Measurements from ENCODE around the gene FAM47E. TPM values are rescaled to one million over a fixed set of nuclear protein-coding genes. Genes with fewer than 3 reads are reported as not detected.

The FAM47E gene
- total and polyA plus RNA-seq, 2 of the 13 experiments (the other 11 are each of a cell fraction or from before 2014, with no cell fraction given) = 0.33 to 0.66 TPM

DNA sequence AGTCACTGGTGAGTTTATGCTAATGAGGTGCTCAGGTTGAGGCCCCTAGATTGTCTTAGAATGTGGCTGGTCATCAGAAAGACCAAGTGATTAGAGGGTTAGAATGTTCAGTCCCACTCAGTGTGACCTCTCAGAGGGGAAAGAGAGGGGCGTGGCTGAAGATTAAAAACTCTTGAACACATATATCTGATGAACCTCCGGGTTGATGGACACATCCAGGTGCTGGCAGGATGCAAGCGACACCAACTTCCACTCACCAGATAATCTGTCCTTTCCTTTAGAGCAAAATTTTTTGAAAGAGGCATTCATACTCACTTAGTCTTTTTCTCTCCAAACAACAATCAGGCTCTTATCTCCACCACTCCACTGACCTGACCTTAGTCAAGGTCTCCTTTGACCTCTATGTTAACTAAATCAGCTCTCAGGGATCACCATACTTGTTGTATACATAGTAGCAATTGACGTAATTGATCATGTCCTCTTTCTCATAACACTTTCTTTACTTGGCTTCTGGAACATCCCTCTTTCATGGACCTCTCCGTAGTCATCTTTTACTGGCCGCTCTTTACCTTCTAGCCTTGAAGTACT lies 14.2 kb downstream of the FAM47E start:
- CTCF ChIA-PET (ENCODE audit: low intra/inter-chr PET ratio, low total read pairs) = no interaction called here
- Histone ChIP-seq H2AFZ (ENCODE audit: low read length) (no peak overlapping the region), H3K27me3 (ENCODE audit: control insufficient read depth in 1 of 2, insufficient read depth in 2 of 2, low read length in 2 of 2) (no peaks in the 10 kb centered on the region; a peak in 1 of 5 replicates), H3K4me1 (ENCODE audit: insufficient read depth, low read length) (peaks cover 39% of the 10 kb centered on the region), H3K4me3 (replicated peaks in 1 of 3; ENCODE audit: insufficient read depth in 1 of 3, low read depth in 2 of 3, low read length in 3 of 3) (no peak overlapping the region), H3K36me3 (replicated peaks in 1 of 2; ENCODE audit: control insufficient read depth in 1 of 2, insufficient read depth in 2 of 2, low read length in 2 of 2) (no peaks in the 10 kb centered on the region), H3K9ac (ENCODE audit: insufficient read depth, low read depth, low read length) (no peak overlapping the region), H3K27ac (ENCODE audit: extremely low read length, insufficient read depth, low read length) (no peak overlapping the region), H3K9me3 (ENCODE audit: low read length) (no peaks in the 10 kb centered on the region), H3K79me2 (ENCODE audit: insufficient read depth, low read length) (no peaks in the 10 kb centered on the region), H3K4me2 (ENCODE audit: low read depth, low read length) (peak overlapping the region; percentile 28), H4K20me1 (ENCODE audit: insufficient read depth, low read length) (no peaks in the 10 kb centered on the region)
- DNase-seq (ENCODE audit: low spot score) = peak; percentile 61
- no TSS peak for BruUV-seq (replicated peaks)
- 17% methylated on average over 6 of the region's 6 CpGs for WGBS (ENCODE audit: low lambda C conversion rate)
- in situ Hi-C loops (cut with HindIII; ENCODE audit: extremely low pct_ligation_motif_present, low pct_unique_long_range_greater_than_20kb) = no loop called here
- peak; percentile 79 for ATAC-seq
- FAIRE-seq = peak; percentile 48
- POLR2A ChIA-PET = interaction anchor here (1.0 to 1.5 kb wide), 2 partner anchors 9 to 40 kb away, joined by 3 to 4 read pairs; no protein-coding TSS in a partner anchor
- intact Hi-C loops (cut with micrococcal nuclease; ENCODE audit: unreplicated experiment) = no loop called here
- peak; percentile 38; the same call in 1 of the 2 replicates for TF ChIP-seq PPARG (CRISPR knock-in tag; conservative IDR thresholded peaks at IDR 0.05)
- TF ChIP-seq ZSCAN25 (CRISPR knock-in tag; IDR thresholded peaks at IDR 0.05) = no peak
- no peak for TF ChIP-seq SMAD9 (CRISPR knock-in tag; IDR thresholded peaks at IDR 0.05)
- no peak for TF ChIP-seq MYC (CRISPR knock-in tag; IDR thresholded peaks at IDR 0.05; ENCODE audit: borderline replicate concordance)
- TF ChIP-seq ZNF644 (CRISPR knock-in tag; IDR thresholded peaks at IDR 0.05; ENCODE audit: low read depth) = peak; percentile 77; the same call in 1 of the 2 replicates
- no peak for TF ChIP-seq ZNF367 (CRISPR knock-in tag; IDR thresholded peaks at IDR 0.05; ENCODE audit: borderline replicate concordance)
- TF ChIP-seq NR2F1 (CRISPR knock-in tag; IDR thresholded peaks at IDR 0.05) = peak; percentile 56 to 77
- no peak for TF ChIP-seq RBAK (CRISPR knock-in tag; IDR thresholded peaks at IDR 0.05)
- peak; percentile 91 for TF ChIP-seq NR2F2 (IDR thresholded peaks at IDR 0.05; ENCODE audit: borderline replicate concordance, low read depth)
- no peak for TF ChIP-seq JDP2 (CRISPR knock-in tag; IDR thresholded peaks at IDR 0.05; ENCODE audit: borderline replicate concordance)
- TF ChIP-seq RCOR2 (CRISPR knock-in tag; IDR thresholded peaks at IDR 0.05) = 0 out of 2 replicates have a peak, but pooled peaks have one; percentile 23
- TF ChIP-seq SALL1 (CRISPR knock-in tag; IDR thresholded peaks at IDR 0.05) = peak; percentile 17; the same call in 1 of the 2 replicates
- no peak for TF ChIP-seq FOXA1 (IDR thresholded peaks at IDR 0.05)
- peak; percentile 30; the same call in 1 of the 2 replicates for TF ChIP-seq FOXA1 (CRISPR knock-in tag; IDR thresholded peaks at IDR 0.05)
- peak; percentile 82 for TF ChIP-seq RARA (CRISPR knock-in tag; IDR thresholded peaks at IDR 0.05)
- no peak for TF ChIP-seq ZNF263 (CRISPR knock-in tag; IDR thresholded peaks at IDR 0.05)
- TF ChIP-seq, protein P1, sequence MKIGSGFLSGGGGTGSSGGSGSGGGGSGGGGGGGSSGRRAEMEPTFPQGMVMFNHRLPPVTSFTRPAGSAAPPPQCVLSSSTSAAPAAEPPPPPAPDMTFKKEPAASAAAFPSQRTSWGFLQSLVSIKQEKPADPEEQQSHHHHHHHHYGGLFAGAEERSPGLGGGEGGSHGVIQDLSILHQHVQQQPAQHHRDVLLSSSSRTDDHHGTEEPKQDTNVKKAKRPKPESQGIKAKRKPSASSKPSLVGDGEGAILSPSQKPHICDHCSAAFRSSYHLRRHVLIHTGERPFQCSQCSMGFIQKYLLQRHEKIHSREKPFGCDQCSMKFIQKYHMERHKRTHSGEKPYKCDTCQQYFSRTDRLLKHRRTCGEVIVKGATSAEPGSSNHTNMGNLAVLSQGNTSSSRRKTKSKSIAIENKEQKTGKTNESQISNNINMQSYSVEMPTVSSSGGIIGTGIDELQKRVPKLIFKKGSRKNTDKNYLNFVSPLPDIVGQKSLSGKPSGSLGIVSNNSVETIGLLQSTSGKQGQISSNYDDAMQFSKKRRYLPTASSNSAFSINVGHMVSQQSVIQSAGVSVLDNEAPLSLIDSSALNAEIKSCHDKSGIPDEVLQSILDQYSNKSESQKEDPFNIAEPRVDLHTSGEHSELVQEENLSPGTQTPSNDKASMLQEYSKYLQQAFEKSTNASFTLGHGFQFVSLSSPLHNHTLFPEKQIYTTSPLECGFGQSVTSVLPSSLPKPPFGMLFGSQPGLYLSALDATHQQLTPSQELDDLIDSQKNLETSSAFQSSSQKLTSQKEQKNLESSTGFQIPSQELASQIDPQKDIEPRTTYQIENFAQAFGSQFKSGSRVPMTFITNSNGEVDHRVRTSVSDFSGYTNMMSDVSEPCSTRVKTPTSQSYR (CRISPR knock-in tag; IDR thresholded peaks at IDR 0.05; ENCODE audit: borderline replicate concordance) = no peak
- TF ChIP-seq, protein P2, sequence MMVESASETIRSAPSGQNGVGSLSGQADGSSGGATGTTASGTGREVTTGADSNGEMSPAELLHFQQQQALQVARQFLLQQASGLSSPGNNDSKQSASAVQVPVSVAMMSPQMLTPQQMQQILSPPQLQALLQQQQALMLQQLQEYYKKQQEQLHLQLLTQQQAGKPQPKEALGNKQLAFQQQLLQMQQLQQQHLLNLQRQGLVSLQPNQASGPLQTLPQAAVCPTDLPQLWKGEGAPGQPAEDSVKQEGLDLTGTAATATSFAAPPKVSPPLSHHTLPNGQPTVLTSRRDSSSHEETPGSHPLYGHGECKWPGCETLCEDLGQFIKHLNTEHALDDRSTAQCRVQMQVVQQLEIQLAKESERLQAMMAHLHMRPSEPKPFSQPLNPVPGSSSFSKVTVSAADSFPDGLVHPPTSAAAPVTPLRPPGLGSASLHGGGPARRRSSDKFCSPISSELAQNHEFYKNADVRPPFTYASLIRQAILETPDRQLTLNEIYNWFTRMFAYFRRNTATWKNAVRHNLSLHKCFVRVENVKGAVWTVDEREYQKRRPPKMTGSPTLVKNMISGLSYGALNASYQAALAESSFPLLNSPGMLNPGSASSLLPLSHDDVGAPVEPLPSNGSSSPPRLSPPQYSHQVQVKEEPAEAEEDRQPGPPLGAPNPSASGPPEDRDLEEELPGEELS (CRISPR knock-in tag; IDR thresholded peaks at IDR 0.05) = peak; percentile 47
- peak in 1 of 2 experiments; percentile 32; a peak in 1 of 4 replicates for TF ChIP-seq EP300 (IDR thresholded peaks at IDR 0.05; ENCODE audit: low read depth in 2 of 2, low read length in 2 of 2)
- no peak for TF ChIP-seq EP300 (CRISPR knock-in tag; IDR thresholded peaks at IDR 0.05; ENCODE audit: borderline replicate concordance)
- no peak for TF ChIP-seq RBM22 (optimal IDR thresholded peaks at IDR 0.05; ENCODE audit: low read length)
- peak; percentile 60; the same call in 1 of the 2 replicates for TF ChIP-seq SOX5 (CRISPR knock-in tag; IDR thresholded peaks at IDR 0.05; ENCODE audit: borderline replicate concordance)
- TF ChIP-seq CCAR2 (optimal IDR thresholded peaks at IDR 0.05; ENCODE audit: low read depth, low read length) = no peak
